SK-N-MC (cell line): ENCODE measurements around the gene ACTMAP.

Source experiments
- DNase-seq: peaks from one replicate; pipeline ENCODE4 v3.0.0-alpha.2; 2011; ENCODE audit warnings: low read depth, low spot score
- H3K27ac ChIP-seq: fragments of 200-600 bp; sonication (generic); 2 replicates; pipeline ENCODE4 v1.5.1; 2016; ENCODE audit warnings: mixed run types
- H3K36me3 ChIP-seq: fragments of 200-600 bp; sonication (generic); 2 replicates; pipeline ENCODE4 v1.6.1; 2017; ENCODE audit warnings: antibody characterized with exemption, low read length, mixed read lengths; ENCODE audit not compliant: insufficient read depth
- H3K4me3 ChIP-seq: fragments of 200-600 bp; sonication (generic); 2 replicates; pipeline ENCODE4 v1.5.1; 2016
- H3K9ac ChIP-seq: fragments of 200-600 bp; sonication (generic); 2 replicates; pipeline ENCODE4 v1.8.0; 2017; ENCODE audit warnings: mixed run types, mixed read lengths; ENCODE audit not compliant: insufficient read length
- H3K9me3 ChIP-seq: fragments of 200-600 bp; sonication (generic); 2 replicates; pipeline ENCODE4 v1.6.1; 2017; ENCODE audit warnings: low read depth, mild to moderate bottlenecking, antibody characterized with exemption, low read length, moderate library complexity, mixed read lengths
- EZH2 ChIP-seq: fragments of 200-600 bp; sonication (generic); IDR thresholded peaks from one replicate; pipeline ENCODE4 v1.6.1; 2017; ENCODE audit warnings: antibody characterized with exemption
- FOXP2 ChIP-seq: optimal IDR thresholded peaks from 2 replicates; pipeline ENCODE3; 2011; ENCODE audit warnings: mild to moderate bottlenecking, moderate library complexity; ENCODE audit not compliant: insufficient read depth; ENCODE audit errors: extremely low read length, control extremely low read depth
- POLR2AphosphoS5 ChIP-seq: IDR thresholded peaks from 2 replicates; pipeline ENCODE4 v1.6.1; 2012; ENCODE audit warnings: mild to moderate bottlenecking, low read depth, low read length, borderline replicate concordance

Gene ACTMAP

GRCh38 chr19:40692212-40692551, 58.1 kb downstream of the ACTMAP start:
- Histone ChIP-seq H3K27ac (no peak overlapping the region; the same call in 1 of the 2 replicates), H3K9me3 (no peaks in the 10 kb centered on the region), H3K9ac (no peak overlapping the region), H3K36me3 (no peaks in the 10 kb centered on the region; the same call in 1 of the 2 replicates), H3K4me3 (no peak overlapping the region)
- no peak for DNase-seq
- TF ChIP-seq FOXP2 (no peak), EZH2 (no peak), POLR2AphosphoS5 (no peak)

DNA sequence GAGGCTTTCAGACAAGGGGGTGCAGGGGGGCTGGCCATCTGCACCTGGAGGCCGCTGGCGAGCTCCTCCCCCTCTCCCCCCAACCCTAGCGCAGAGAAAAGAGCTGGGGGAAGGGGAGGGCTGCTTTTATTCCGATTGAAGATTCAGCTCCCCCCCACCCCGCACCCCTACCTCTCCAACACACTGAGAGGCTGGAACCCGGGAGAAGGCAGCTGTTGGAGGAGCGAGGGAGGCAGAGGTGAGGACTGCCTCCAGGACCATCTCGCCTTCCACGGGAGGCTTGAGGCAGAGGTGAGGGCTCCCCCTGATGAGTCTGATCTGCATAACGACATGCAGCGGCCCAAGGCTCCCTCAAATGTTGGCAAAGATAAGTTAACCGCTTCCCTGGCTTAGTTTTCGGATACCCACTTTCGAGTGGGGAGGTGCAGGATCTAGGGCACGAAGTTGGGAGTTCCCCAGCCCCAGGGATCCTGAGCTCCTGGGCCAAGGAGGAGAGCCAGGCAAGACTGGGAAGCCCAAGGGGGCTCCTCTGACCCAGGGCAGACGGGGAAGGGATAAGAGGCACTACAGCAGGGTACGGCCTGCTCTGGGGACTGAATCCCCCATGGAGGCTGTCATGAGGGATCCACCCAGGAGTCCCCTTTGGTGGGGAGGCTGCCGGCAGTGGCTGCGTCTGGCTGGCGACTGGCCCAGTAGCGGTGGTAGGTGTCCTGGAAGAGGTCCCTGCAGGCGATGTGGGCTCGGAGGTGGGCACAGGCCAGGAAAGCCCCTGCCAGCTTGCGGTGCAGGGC, 58.7 kb downstream of the ACTMAP start:
- no peak for DNase-seq
- Histone ChIP-seq H3K9ac (peak overlapping the region; percentile 77), H3K36me3 (no peaks in the 10 kb centered on the region; the same call in 1 of the 2 replicates), H3K9me3 (no peaks in the 10 kb centered on the region), H3K27ac (peak overlapping the region; percentile 82), H3K4me3 (peak overlapping the region; percentile 79)
- TF ChIP-seq FOXP2 (no peak), POLR2AphosphoS5 (no peak), EZH2 (no peak)
